Limb (tissue), 2 donors: ENCODE results near the gene LINGO4.

Experiments
- DNase-seq, 2 donors: peaks; one replicate each; pipeline ENCODE4 v3.0.0-alpha.2; 2016; ENCODE audit errors: extremely low spot score in 2 of 2

The LINGO4 gene

GRCh38 chr1:151814971-151815545 is 9.8 kb upstream of the LINGO4 start:
- DNase-seq: no peak

- DNase-seq: no peak
These were observed 9.2 kb upstream of the LINGO4 start for GRCh38 chr1:151814426-151814825.

GRCh38 chr1:151813271-151813977 is 8.2 kb upstream of the LINGO4 start:
- DNase-seq: no peak

GRCh38 chr1:151811181-151811580 is 6.0 kb upstream of the LINGO4 start:
- DNase-seq: no peak

- no peak for DNase-seq
These were observed 4.9 kb upstream of the LINGO4 start for GRCh38 chr1:151809985-151810556.

- DNase-seq: no peak
These were observed 4.2 kb upstream of the LINGO4 start for GRCh38 chr1:151809290-151809984.

- no peak for DNase-seq
These were observed 2.5 kb upstream of the LINGO4 start for GRCh38 chr1:151807766-151808165.

DNA sequence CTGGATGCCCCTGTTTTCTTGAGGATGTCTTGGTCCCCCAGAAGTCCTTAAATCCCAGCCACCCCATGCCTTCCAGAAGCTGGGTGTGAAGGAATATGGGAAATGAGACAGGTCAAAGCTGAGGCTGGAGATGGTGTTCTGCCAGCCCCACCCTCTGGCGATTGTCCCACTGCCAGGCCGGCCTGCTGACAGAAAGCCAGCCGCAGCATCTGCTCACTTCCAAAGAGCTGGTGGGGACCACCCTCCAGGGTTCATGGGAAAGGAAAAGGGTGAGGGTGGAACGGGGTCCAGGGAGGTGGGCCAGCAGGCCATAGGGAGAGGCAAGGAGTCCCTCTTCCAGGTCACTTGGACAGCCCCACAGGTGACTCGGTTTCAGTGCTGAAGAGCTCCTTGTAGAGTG is 1.9 kb upstream of the LINGO4 start:
- no peak for DNase-seq

DNA sequence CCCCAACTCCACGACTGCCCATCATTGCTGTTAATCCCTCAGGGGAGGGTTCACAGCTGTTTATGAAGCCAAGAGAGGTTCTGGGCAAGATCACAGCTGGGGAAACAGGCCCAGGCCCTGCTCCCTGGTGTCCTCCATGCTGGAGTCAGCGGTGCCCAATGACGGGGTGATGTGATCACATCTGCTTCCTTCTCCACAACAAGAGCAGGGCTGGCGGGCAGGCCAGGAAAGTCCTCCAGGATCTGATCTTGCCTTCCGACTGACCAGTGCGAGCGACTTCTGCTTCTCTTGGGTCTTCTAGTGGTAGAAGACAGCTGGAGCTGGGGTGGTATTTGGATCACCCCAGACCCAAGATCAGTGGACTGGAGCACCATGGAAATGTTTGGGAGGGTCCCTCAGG is 951 bp upstream of the LINGO4 start:
- no peak for DNase-seq

- no peak for DNase-seq
These were observed 1.3 kb downstream of the LINGO4 start for GRCh38 chr1:151803915-151804314.

GRCh38 chr1:151803164-151803563 is 2.1 kb downstream of the LINGO4 start:
- DNase-seq: no peak

- no peak for DNase-seq
These were observed 2.8 kb downstream of the LINGO4 start for GRCh38 chr1:151802372-151802771.

- DNase-seq: no peak
These were observed 3.4 kb downstream of the LINGO4 start for GRCh38 chr1:151801846-151802245.

- DNase-seq: no peak
These were observed 3.9 kb downstream of the LINGO4 start for GRCh38 chr1:151801310-151801820.

- DNase-seq: no peak
These were observed 4.4 kb downstream of the LINGO4 start for GRCh38 chr1:151800830-151801229.

DNA sequence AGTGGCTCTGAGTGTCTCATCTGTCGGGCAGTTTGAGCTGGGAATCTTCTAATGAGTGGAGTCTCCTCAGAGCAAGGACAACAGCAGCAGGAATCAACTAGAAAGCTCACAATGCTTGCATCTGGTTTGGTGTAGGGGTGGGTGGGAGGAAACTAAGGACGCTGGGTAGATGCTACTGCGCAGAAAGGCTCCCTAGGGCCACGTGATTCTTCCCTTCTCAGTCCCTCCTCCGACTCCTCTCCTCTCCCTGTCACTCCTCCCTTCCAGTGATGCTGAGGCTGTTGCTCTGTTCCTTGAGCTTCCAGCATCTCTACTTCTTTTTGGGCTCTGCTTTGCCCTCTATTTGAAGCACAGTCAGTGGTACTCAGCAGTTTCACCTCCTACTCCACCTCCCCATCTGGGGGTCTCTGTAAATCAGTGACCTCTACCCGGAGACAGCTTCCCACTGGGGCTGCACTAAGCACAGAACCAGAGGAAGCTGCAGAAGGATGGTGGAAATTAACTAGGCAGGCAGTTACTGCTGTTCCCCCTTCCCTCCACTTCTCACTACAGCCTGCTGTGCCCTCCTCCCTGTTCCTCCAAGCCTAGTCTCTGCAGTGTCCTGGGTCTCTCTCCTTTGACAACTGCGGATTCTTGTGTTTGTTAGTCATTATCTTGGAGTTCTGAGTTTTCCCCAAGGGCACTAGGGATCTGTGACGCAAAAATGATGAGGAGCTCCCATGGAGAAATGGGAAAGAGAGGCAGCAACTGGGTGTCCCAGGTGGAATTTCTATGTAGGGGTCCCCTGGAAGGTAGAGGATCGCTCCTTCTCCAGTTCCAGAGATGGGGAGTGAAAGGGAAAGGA is 5.8 kb downstream of the LINGO4 start:
- DNase-seq: no peak

- no peak for DNase-seq
These were observed 6.6 kb downstream of the LINGO4 start for GRCh38 chr1:151798571-151798970.

GRCh38 chr1:151790940-151791651 is 14.1 kb downstream of the LINGO4 start:
- peak in 1 of 2 donors; percentile 46 for DNase-seq

DNA sequence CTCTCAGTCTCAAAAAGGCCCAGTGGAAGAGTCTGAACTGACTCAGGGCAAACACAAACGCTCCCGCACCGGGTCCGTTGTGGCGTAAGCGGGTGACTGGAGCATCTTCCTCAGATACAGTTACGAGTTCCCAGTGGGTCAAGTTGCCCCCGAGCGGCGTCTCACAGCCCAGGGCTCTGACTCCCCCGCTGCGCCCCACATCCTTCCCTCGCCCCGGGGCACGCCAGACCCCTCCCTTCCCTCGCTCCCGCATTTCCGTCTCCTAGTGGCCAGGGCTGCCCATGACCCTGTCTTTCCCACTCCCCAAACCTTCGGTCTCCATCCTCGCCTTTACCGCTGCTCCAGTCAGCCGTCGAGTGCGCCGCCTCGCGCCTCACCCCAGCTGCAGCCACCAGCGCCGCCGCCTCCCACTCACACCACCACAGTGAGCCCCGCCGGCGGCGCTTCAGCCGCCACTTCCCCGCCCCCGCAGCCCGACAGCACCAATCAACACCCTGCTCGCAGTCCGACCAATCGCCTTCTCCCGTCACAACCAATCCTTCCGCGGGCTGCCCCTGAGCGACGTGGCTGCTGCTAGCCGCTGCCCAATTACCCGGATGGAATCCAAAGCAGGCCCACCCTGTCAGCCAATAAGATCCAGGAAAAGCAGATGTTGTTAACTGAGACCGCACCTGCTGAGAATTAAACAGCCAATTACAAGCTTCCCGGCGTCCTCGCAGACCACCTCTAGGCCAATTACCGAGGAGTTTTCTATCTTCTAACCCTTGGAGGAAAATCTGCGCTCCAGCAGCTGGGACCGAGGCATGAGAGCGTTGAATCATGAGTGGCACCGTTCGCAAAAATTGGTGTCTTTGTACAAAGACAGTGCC is 14.9 kb downstream of the LINGO4 start, which contains the start of gene TDRKH:
Gene TDRKH (minus strand): TSS at position 430 of the 869 bp plus-strand sequence. CDS start 7,478 bp downstream, outside the sequence.
- peak; percentile 97 to 99 for DNase-seq

DNA sequence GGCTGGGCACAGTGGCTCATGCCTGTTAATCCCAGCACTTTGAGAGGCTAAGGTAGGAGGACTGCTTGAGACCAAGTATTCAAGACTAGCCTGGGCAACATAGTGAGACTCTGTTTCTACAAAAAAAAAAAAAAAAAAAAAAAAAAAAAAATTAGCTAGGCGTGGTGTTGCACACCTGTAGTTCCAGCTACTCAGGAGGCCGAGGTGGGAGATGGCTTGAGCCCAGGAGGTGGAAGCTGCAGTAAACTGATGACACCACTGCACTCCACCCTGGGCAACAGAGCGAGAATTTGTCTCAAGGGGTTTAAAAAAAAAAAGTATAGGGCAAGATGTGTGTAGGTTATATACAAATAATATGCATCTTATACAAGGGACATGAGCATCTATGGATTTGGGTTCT is 17.5 kb downstream of the LINGO4 start:
- no peak for DNase-seq
